ENCODE results near the gene SDHA. TPM values are rescaled to one million over a fixed set of nuclear protein-coding genes. Genes with fewer than 3 reads are reported as not detected.
"Not testable (repeated sequence)": the region's sequence is repeated elsewhere in the genome, so short reads cannot be mapped to it uniquely, and the experiment has no call there.

SDHA gene
- total RNA-seq, 1 experiment from 2014 or later, result 134 TPM

DNA sequence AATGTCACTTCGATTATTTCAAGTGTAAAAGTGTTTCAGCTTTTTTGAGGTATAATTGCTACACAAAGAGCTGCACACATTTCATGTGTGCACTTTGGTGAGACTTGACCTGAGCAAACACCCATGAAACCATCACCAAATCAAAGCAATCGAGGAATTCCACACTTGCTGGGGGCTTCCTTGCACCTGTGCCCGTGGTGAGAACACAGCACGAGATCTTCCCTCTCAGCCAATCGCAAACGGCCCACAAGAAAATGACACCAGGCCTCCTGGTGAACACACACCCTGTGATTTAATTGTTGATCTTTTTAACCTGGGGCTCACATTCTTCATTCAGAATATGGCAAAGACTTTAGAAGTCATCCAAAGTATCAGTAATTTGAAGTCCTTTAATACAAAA is 79.3 kb downstream of the SDHA start:
- H3K9ac ChIP-seq (ENCODE audit: low read length); H4K20me1 ChIP-seq (ENCODE audit: insufficient read depth); H3K9me3 ChIP-seq (ENCODE audit: control insufficient read depth in 1 of 2, insufficient read depth in 1 of 2, low read depth in 1 of 2, low read length in 2 of 2); H3K9me2 ChIP-seq (ENCODE audit: insufficient read depth); DNase-seq (ENCODE audit: low read depth, low spot score); H3K27ac ChIP-seq (ENCODE audit: low read depth, low read length); H3K27me3 ChIP-seq (ENCODE audit: insufficient read depth, low read length); POLR2A ChIA-PET; H3K4me1 ChIP-seq (ENCODE audit: control insufficient read depth in 1 of 2, insufficient read depth in 2 of 2, low read length in 2 of 2); H3K4me3 ChIP-seq (replicated peaks in 1 of 2; ENCODE audit: low read depth in 1 of 2, low read length in 2 of 2); RAD21 ChIA-PET (ENCODE audit: low non-redundant PET in 1 of 2, low total read pairs in 2 of 2, uncharacterized antibody in 2 of 2, unreplicated experiment in 2 of 2); H2AFZ ChIP-seq (ENCODE audit: low read depth, low read length, poor library complexity, severe bottlenecking); CTCF ChIA-PET; H3K4me2 ChIP-seq (ENCODE audit: low read length); ATAC-seq; H3K36me3 ChIP-seq (ENCODE audit: control insufficient read depth in 1 of 2, insufficient read depth in 2 of 2, low read length in 2 of 2); intact Hi-C loops (cut with micrococcal nuclease); BruUV-seq (replicated peaks): not testable (repeated sequence)
- peaks cover 11% of the 10 kb centered on the region; the same call in 1 of the 2 replicates for H3K79me2 ChIP-seq (ENCODE audit: insufficient read depth, low read length)

DNA sequence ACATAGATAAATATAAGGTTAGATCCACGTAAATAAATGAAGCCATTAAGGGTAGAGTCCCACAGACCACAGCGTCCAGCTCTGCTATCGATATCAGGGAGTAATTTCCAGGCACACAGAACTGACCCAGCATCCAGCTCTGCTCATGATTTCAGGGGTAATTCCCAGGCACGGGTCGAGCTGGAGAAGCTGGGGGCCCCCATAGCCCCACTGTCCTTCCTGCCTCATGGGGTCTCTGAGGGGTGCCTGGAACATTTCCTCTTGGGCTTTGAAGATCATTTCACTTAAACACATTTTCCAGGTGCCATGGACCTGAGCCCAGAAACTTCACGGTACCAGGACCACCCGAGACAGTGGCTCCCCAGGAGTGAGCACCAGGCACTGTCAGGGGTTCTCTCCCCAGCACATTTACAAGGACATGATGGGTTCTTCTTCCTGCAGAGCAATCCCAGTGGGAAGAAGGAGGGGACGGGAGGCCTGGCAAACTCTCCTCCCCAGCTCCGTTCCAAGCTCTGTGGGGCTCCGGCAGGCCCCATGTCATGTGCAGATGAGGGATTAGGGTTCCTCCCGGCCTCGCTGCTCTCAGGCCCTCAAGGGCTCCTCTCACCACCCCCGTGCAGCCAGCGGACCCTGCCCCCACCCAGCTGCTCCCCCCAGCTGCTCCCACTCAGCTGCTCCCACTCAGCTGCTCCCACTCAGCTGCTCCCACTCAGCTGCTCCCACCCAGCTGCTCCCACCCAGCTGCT is 80.0 kb downstream of the SDHA start:
- H3K36me3 ChIP-seq (ENCODE audit: control insufficient read depth in 1 of 2, insufficient read depth in 2 of 2, low read length in 2 of 2); POLR2A ChIA-PET; H3K4me2 ChIP-seq (ENCODE audit: low read length); RAD21 ChIA-PET (ENCODE audit: low non-redundant PET in 1 of 2, low total read pairs in 2 of 2, uncharacterized antibody in 2 of 2, unreplicated experiment in 2 of 2); H4K20me1 ChIP-seq (ENCODE audit: insufficient read depth); H3K27ac ChIP-seq (ENCODE audit: low read depth, low read length); H3K9me3 ChIP-seq (ENCODE audit: control insufficient read depth in 1 of 2, insufficient read depth in 1 of 2, low read depth in 1 of 2, low read length in 2 of 2); H3K9me2 ChIP-seq (ENCODE audit: insufficient read depth); ATAC-seq; H3K27me3 ChIP-seq (ENCODE audit: insufficient read depth, low read length); CTCF ChIA-PET; DNase-seq (ENCODE audit: low read depth, low spot score); H2AFZ ChIP-seq (ENCODE audit: low read depth, low read length, poor library complexity, severe bottlenecking); intact Hi-C loops (cut with micrococcal nuclease); H3K4me1 ChIP-seq (ENCODE audit: control insufficient read depth in 1 of 2, insufficient read depth in 2 of 2, low read length in 2 of 2); BruUV-seq (replicated peaks); H3K4me3 ChIP-seq (replicated peaks in 1 of 2; ENCODE audit: low read depth in 1 of 2, low read length in 2 of 2); H3K9ac ChIP-seq (ENCODE audit: low read length): not testable (repeated sequence)
- H3K79me2 ChIP-seq (ENCODE audit: insufficient read depth, low read length), result peaks cover 15% of the 10 kb centered on the region; the same call in 1 of the 2 replicates

DNA sequence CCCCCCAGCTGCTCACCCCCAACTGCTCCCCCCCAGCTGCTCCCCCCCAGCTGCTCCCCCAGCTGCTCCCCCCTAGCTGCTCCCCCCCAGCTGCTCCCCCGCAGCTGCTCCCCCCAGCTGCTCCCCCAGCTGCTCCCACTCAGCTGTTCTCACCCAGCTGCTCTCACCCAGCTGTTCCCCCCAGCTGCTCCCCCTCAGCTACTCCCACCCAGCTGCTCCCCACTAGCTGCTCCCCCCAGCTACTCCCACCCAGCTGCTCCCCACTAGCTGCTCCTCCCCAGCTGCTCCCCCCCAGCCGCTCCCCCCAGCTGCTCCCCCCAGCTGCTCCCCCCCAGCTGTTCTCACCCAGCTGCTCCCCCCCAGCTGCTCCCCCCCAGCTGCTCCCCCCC is 80.6 kb downstream of the SDHA start:
- POLR2A ChIA-PET, result no interaction called here
- intact Hi-C loops (cut with micrococcal nuclease), result no loop called here
- Histone ChIP-seq H3K79me2 (ENCODE audit: insufficient read depth, low read length) (peaks cover 18% of the 10 kb centered on the region; the same call in 1 of the 2 replicates), H3K27ac (ENCODE audit: low read depth, low read length) (no peak overlapping the region), H3K9me3 (ENCODE audit: control insufficient read depth in 1 of 2, insufficient read depth in 1 of 2, low read depth in 1 of 2, low read length in 2 of 2) (no peaks in the 10 kb centered on the region), H3K27me3 (ENCODE audit: insufficient read depth, low read length) (no peaks in the 10 kb centered on the region), H3K36me3 (ENCODE audit: control insufficient read depth in 1 of 2, insufficient read depth in 2 of 2, low read length in 2 of 2) (no peaks in the 10 kb centered on the region), H3K4me3 (replicated peaks in 1 of 2; ENCODE audit: low read depth in 1 of 2, low read length in 2 of 2) (no peak overlapping the region), H3K4me2 (ENCODE audit: low read length) (no peak overlapping the region), H4K20me1 (ENCODE audit: insufficient read depth) (no peaks in the 10 kb centered on the region), H3K9ac (ENCODE audit: low read length) (no peak overlapping the region), H3K9me2 (ENCODE audit: insufficient read depth) (no peaks in the 10 kb centered on the region), H2AFZ (ENCODE audit: low read depth, low read length, poor library complexity, severe bottlenecking) (no peak overlapping the region), H3K4me1 (ENCODE audit: control insufficient read depth in 1 of 2, insufficient read depth in 2 of 2, low read length in 2 of 2) (no peaks in the 10 kb centered on the region)
- no peak for ATAC-seq
- DNase-seq (ENCODE audit: low read depth, low spot score), result no peak
- TF ChIP-seq FOSL1 (IDR thresholded peaks at IDR 0.05; ENCODE audit: low read depth) (no peak), YY1 (IDR thresholded peaks at IDR 0.05; ENCODE audit: extremely low read depth, insufficient replicate concordance, low read depth, low read length) (no peak), POLR2AphosphoS5 (IDR thresholded peaks at IDR 0.05; ENCODE audit: low read depth, low read length) (no peak)
- RAD21 ChIA-PET (ENCODE audit: low non-redundant PET in 1 of 2, low total read pairs in 2 of 2, uncharacterized antibody in 2 of 2, unreplicated experiment in 2 of 2), result no interaction called here
- no TSS peak for BruUV-seq (replicated peaks)
- CTCF ChIA-PET, result no interaction called here

DNA sequence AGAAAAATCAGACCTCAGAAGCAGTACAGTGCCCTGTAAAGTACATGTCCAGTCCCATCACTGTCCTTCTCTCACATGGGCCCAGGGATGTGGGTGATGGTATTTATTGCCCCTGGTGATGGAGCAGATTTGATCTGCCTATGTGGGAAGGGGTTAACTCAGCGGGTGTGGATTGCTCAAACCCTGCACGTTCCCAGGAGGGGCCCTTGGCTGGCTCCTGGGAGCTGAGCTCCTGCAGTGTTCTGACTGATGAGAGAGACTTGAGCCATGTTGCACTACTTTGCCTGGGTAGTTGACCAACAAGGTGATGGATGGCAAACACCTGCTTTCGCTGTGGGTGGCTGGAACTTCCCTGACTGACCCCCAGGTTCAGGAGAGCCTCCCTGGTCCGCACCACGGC is 81.8 kb downstream of the SDHA start:
- H3K9me3 ChIP-seq (ENCODE audit: control insufficient read depth in 1 of 2, insufficient read depth in 1 of 2, low read depth in 1 of 2, low read length in 2 of 2); CTCF ChIA-PET; H3K4me3 ChIP-seq (replicated peaks in 1 of 2; ENCODE audit: low read depth in 1 of 2, low read length in 2 of 2); H3K4me1 ChIP-seq (ENCODE audit: control insufficient read depth in 1 of 2, insufficient read depth in 2 of 2, low read length in 2 of 2); H3K4me2 ChIP-seq (ENCODE audit: low read length); H4K20me1 ChIP-seq (ENCODE audit: insufficient read depth); BruUV-seq (replicated peaks); H3K9ac ChIP-seq (ENCODE audit: low read length); ATAC-seq; POLR2A ChIA-PET; intact Hi-C loops (cut with micrococcal nuclease); H3K27ac ChIP-seq (ENCODE audit: low read depth, low read length); RAD21 ChIA-PET (ENCODE audit: low non-redundant PET in 1 of 2, low total read pairs in 2 of 2, uncharacterized antibody in 2 of 2, unreplicated experiment in 2 of 2); DNase-seq (ENCODE audit: low read depth, low spot score); H3K9me2 ChIP-seq (ENCODE audit: insufficient read depth); H2AFZ ChIP-seq (ENCODE audit: low read depth, low read length, poor library complexity, severe bottlenecking); H3K36me3 ChIP-seq (ENCODE audit: control insufficient read depth in 1 of 2, insufficient read depth in 2 of 2, low read length in 2 of 2); H3K27me3 ChIP-seq (ENCODE audit: insufficient read depth, low read length): not testable (repeated sequence)
- H3K79me2 ChIP-seq (ENCODE audit: insufficient read depth, low read length), result peaks cover 18% of the 10 kb centered on the region; the same call in 1 of the 2 replicates

Data from HCT116 (cell line).